EL (cell line): ENCODE measurements around the gene ZNF549.

Source experiments
- DNase-seq: peaks from one replicate; pipeline ENCODE4 v3.0.0-alpha.2; 2016

ZNF549 gene

DNA sequence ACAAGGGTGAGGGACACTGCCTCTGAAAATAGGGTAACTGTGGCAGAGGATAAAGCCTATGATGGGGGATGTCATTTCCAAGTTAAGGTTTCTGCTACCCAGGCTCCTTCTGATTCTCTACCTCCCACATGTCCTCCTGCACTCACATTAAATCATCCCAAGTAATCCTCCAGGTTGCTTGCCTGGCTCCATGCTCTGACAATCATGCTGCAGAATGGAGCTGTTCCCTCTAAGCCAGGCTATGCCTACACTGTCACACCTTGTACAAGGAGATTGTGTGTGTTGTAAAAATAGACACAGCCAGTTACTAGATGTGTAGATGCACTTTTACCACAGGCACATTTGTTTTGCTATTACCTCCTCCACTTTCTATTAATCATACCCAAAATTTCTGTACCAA, 43.6 kb downstream of the ZNF549 start:
- no peak for DNase-seq

DNA sequence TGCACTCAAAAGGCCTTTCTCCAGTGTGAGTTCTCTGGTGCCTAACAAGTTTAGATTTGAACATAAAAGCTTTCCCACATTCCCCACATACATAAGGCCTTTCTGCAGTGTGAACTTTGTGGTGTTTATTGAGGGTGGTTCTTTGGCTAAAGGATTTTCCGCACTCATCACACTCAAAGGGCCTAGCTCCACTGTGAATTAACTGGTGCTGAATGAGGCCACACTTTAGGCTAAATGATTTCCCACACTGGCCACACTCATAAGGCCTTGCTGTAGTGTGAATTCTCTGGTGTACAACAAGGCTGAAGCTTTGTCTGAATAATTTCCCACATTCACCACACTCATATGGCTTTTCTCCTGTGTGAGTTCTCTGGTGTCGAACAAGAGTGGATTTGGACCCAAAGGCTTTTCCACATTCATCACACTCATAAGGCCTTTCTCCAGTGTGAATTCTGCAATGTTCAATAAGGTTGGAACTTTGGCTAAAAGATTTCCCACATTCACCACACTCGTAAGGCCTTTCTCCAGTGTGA, 45.3 kb downstream of the ZNF549 start:
- no peak for DNase-seq

DNA sequence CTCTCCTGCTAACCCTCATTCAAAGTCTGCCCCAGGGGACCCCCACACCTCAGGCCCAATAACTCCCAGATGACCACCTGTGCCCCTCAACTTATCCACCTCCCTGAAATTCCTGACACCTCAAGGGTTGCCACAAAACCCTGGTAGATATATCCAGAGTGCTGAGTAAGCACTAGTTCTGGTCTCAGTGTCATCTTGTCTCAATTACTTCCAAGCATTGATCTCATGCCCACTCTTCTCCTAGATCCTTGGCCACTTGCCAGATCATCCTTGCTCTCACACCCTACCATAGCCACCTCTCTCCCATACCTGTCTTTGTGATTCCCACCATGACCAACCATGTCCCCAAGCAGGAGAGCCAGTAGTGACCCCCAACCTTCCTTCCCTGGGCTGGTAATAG, 49.5 kb downstream of the ZNF549 start:
- no peak for DNase-seq

DNA sequence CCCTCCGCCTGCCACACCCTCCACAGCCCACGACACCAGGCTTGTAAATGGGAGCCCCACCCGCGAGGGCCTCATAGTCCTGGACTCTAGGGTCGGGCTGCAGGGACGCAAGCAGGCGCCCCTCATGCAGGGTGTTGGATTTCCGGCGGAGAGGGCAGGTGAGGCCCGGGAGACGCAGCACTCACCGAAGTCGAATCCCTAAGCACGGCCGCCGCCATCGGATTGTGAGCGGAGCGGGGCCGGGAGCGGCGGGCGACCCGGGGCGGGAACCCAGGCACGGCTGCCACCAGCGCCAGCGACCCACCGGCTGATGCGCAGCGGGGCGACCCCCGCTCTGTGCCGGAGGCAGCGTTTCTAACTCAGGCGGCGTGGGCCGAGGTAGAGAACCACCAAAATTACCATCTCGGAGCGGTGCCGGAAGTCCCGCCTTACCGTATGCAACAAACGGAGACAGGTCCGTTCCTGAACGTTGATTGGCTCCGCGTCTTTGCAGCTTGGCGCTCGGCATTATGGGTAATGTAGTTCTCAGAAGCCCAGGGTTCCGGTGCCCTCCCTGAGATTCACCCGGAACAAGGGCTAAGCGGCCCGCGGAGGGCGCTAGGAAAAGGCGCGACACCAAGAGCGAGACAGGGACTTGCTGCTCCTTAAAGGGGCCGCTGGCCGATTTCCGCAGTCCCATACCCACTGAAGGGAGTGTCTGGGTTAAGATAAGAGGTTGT, 51.5 kb downstream of the ZNF549 start, which contains the start of gene ZNF416:
TSS of gene ZNF416 (minus strand) at position 425 of the 719 bp plus-strand sequence. CDS start at position 218, 207 bp downstream.
- peak; percentile 99 for DNase-seq

DNA sequence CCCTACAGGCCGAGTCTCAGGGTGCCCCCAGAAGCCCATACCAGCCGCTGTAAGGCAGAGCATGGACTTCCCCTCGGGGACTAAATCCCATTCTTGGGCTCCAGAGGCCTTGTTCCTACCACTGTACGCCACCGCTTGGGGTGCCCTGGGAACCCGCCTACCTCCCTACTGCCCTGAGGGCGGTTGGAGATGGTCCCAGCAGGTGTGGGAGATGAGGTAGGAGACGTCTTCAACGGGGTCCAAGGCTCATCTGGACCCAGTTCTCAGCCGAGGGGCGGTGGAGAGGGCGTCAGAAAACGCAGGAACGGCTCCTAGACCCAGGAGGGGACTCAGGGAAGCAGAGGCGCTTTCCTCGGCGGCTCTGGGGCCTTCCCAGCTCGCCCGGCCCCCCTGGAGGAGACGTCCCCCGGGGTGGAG, 56.0 kb downstream of the ZNF549 start:
- no peak for DNase-seq

DNA sequence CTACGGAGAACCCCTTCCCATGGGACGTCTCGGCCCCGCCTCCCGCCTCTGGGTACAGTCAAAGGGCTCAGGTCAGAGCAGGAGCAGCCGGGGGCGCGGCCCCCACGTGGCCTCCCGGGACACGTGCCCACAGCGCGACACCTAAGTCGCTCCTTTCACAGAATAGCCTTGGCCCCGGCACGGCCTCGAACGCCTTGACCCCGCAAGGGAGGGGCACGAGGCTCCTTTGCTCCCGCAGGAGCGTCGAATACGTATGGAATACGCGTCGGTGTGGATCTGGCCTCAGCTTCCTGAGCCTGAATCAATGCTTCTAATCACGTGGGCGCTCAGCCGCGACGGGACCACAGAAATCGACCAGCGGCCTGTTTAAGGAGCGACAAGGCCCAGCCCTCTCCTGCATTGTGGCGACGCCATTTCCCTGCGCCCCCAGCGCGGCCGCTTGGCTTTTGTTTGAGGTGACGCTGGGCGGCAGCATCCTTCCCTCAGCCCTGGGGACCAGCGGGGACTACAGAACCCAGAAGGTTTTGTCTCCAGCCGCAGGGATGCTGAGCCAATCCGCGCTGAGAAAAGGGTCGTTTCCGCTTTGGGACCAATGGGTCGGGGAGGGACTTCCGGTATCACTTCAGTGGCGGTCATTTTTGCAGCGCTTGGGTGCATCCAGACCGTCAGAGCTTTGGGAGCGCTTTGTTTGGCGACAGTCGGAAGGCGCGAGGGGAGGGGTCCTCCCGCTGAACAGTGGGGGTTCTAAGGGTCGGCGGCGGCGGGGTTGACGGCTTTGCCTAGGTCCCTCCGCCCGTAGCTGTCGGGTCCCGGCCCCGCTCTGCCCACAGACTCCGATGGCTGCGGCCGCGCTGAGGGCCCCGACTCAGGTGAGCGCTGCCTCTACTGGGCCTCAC, 56.6 kb downstream of the ZNF549 start, which contains the start of gene ZIK1:
TSS of gene ZIK1 (plus strand) at position 625 of the 896 bp plus-strand sequence. CDS start at position 837, 212 bp downstream.
- peak; percentile 93 for DNase-seq

DNA sequence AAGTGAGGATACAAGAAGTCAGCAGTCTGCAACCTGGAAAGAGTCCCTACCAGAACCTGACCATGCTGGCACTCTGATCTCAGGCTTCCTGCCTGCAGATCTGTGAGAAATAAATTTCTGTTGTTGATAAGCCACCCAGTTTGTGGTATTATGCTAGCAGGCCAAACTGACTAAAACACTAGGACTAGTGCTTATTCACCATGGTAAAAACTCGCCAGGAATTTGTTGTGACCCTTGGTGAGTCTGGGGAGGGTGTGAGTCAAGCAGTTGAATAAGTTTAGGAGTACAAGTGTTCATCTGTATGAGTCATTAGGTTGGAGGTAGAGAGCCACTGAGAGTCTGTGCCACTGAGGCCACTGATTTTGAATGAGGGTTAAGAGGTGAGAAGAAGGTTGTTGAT, 60.4 kb downstream of the ZNF549 start:
- DNase-seq: peak; percentile 85

DNA sequence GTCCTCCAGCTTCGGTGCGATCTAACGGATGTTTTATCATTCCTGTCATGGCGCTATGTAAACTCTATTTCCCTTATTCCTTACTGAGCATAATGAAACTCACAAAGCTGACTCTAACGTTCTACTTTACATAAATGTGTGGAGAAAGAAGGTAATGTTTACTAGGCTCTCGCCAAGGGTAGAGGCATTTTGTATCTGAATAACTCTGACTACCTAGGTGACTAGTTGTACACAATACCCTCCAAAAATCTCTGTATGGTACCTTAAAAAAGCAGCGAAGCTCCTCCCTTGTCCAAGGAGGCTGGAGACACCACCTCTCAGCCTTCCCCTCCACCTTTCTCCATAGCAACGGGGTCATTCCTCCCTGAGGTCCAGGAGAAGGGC, 72.2 kb downstream of the ZNF549 start:
- DNase-seq: no peak

DNA sequence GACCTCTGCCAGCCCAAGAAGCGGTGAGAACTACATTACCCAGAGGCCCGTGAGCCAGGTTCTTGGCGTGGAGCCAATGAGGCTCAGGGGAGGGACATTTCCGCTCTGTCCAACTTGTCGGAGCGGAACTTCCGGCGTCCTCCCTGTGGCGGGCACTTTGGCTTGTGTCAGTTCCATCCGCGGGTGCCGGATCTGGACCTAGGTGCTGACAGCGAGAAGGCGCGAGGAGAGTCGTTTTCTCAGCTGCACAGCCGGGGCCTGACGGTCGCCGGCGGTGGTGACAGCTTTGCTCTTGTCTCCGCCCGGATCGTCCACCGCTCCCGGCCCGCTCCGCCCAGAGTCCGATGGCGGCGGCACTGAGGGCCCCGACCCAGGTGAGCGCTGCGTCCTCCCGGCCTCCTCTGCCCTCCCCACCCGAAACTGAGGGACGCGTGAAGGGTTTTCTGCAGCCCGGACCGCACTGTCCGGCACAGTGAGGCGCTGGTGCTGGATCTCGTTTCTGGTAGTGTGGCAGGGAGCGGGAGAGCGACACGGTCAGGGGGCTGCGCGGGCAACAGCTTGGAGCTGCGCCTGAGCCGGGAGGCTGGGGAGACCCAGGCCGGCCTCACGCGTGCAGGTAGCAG, 72.7 kb downstream of the ZNF549 start, which contains the start of gene ZNF530:
TSS of gene ZNF530 (plus strand) at position 125 of the 623 bp plus-strand sequence. CDS start 4,461 bp downstream, outside the sequence.
- DNase-seq: peak; percentile 93

DNA sequence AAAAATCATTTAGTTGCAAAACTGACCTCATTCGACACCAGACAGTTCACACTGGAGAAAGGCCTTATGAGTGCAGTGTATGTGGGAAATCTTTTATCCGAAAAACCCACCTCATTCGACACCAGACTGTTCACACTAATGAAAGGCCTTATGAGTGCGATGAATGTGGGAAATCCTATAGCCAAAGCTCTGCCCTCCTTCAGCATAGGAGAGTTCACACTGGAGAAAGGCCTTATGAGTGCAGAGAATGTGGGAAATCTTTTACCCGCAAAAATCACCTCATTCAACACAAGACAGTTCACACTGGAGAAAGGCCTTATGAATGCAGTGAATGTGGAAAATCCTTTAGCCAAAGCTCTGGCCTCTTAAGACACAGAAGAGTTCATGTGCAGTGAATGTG, 79.8 kb downstream of the ZNF549 start:
- DNase-seq: no peak
